Erythroblast (primary cell): ENCODE data around the gene ZFR.
"Not testable (repeated sequence)": the region's sequence is repeated elsewhere in the genome, so short reads cannot be mapped to it uniquely, and the experiment has no call there.

Experiments used
- GATA1 ChIP-seq: IDR thresholded peaks from 2 replicates; pipeline ENCODE4 v1.6.1; 2011; ENCODE audit warnings: low read depth, mild to moderate bottlenecking, control low read depth, low read length, moderate library complexity
- POLR2A ChIP-seq: IDR thresholded peaks from 2 replicates; pipeline ENCODE4 v1.6.1; 2011; ENCODE audit warnings: mild to moderate bottlenecking, low read length

GRCh38 chr5:32398754-32399153 is 45.8 kb downstream of the ZFR start:
- TF ChIP-seq POLR2A, GATA1: not testable (repeated sequence)
